Measurements from ENCODE around the gene GIT1. TPM values are rescaled to one million over a fixed set of nuclear protein-coding genes. Genes with fewer than 3 reads are reported as not detected.
A peak's percentile ranks its signal among the peaks of the same experiment; 100 is the strongest.

Gene GIT1, protein sequence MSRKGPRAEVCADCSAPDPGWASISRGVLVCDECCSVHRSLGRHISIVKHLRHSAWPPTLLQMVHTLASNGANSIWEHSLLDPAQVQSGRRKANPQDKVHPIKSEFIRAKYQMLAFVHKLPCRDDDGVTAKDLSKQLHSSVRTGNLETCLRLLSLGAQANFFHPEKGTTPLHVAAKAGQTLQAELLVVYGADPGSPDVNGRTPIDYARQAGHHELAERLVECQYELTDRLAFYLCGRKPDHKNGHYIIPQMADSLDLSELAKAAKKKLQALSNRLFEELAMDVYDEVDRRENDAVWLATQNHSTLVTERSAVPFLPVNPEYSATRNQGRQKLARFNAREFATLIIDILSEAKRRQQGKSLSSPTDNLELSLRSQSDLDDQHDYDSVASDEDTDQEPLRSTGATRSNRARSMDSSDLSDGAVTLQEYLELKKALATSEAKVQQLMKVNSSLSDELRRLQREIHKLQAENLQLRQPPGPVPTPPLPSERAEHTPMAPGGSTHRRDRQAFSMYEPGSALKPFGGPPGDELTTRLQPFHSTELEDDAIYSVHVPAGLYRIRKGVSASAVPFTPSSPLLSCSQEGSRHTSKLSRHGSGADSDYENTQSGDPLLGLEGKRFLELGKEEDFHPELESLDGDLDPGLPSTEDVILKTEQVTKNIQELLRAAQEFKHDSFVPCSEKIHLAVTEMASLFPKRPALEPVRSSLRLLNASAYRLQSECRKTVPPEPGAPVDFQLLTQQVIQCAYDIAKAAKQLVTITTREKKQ
- 64.7 and 71.2 TPM in 2 replicates for total RNA-seq
- polyA plus RNA-seq (2012) = 37.5 TPM

DNA sequence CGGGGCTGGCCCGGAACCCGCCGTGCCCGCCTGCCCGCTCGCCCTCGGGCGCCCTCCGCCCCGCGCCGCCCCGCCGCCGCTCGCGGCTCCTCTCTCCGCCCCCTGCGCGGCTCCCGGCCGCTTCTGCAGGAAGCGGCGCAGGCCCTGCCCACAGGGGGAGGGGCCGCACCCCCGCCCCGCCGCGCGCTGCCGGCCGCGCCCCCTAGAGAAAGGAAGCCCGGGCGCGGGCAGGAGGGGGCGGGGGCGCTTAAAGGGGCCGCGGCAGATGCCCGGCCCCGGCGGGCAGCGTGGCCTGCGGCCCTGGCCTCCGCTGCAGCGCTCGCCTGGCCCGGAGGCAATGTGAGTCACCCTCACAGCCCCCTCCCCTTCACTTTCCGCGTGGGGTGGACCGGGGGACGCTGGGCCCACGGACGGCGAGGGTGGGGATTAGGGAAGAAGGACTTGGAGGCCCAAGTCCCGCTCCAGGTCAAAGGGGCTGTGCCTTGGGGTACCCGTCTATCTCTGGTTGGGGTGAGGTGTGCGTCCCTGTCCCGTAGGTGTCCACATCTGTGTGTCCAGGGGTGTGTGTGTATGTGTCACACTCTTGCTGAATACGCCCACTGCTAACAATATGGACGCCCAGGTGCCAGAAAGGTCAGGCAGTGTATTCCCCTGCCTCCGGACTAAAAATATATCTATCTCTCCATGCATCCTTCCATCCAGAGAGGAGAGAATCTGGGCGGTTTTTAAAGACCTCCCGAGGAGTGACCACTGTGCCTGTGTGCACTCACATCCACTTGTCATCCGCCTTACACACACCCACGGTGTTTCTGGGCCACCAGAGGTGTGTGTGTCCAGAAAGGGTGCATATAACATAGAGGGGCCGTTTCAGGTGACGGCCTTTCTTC is at the start of gene GIT1:
Gene GIT1, minus strand, starts transcription at position 125 of the 887 bp plus-strand sequence. CDS start 270 bp downstream, outside the sequence.
- peak; percentile 90 for DNase-seq (ENCODE audit: low read depth)

DNA sequence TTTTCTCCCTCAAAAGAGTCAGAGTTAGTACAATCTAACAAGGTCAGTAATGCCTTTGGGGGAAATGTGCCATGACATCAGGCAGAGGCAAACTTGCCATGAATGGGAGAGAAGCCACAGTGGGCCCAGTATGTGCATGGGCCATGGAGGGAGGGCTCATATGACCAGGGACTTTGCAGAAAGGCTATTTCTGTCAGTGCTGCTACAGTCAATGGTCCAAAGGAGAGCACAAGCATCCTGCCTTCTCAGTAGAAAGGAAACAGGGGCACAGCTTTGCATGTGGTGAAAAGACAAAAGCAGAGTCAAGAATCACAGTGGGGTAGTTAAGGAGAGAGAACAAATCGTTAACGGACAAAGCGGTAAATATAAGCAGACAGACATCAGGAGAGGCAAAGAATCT is 44.4 kb upstream of the GIT1 start:
- no peak for DNase-seq (ENCODE audit: low read depth)

DNA sequence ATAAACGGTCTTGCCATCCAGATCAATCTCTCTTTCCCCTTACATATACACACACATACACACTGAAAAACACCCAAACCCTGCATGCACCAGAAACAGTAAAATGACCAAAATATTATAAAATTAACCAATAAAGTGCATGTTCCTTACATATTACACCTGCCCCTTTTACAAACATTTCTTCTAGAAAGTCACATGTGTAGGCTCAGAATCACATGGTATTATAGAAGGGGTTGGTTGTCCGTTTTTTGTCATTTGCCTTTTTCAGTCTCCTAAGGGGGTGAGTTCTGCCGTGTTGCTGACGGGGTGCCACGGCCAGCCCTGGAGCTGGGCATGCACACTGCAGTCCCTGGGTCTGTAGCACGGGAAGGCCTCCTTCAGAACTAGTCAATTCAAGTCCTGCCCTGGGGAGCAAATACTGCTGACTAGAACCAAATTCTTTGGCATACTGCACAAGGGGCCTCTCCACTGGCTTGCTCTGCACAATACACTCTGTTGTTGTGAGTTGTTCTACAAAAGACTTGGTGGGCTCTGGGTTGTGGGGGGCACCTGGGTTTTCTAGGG is 41.3 kb upstream of the GIT1 start:
- DNase-seq (ENCODE audit: low read depth) = no peak

DNA sequence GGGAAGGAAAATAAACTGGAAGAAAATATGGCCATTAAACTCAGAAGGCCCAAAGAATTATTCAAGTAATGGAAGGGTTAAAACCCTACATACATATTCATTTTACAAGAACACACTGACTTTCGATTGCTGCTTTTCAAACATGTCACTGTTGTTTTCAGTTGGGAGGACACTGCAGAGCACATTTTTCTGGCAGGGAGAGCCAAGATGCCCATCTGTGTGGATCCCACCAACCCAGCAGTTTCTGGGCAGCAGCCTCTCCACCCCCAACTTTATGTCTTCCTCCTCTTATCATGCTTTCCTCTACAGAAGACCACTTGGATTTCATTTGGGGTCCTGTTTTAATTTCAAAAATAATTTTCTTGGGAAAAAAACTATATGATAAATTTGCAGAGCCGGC is 40.4 kb upstream of the GIT1 start:
- no peak for DNase-seq (ENCODE audit: low read depth)

DNA sequence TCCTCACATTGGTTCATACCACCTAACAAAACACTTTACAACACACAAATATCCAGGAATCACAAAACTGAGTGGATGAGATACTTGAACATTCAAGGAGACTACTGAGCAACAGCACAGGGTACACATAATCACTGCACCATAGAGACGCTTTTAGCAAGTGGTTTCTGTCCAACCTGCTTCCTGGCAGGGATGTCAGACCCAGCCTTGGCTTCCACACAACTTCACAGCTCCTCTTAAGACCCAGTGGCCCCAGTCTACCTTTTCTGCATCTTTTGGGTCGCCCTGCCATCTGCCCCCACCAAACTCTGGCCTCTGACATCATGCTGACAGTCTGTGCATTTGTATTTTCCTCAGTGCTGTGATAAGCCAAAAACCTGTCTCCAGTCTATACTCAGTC is 39.2 kb upstream of the GIT1 start:
- no peak for DNase-seq (ENCODE audit: low read depth)

DNA sequence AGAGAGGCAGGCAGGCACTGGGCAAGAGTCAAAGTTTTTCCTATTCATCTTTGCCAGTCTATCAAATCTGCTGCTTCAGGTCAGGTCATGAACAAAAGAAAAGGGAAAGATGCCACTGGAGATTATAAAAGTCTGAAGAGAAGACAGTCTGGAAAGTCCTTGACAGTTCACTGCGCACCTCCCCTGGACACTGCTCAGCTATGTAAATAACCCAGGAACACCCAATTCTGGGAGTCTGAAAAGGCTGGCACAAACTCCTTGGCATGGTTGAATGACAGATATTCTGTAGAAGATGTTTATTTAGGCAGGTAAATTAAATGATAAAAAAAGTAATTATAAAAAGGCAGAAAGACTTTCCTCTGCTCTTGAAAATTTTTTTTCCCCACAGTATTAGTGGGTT is 38.5 kb upstream of the GIT1 start:
- no peak for DNase-seq (ENCODE audit: low read depth)

DNA sequence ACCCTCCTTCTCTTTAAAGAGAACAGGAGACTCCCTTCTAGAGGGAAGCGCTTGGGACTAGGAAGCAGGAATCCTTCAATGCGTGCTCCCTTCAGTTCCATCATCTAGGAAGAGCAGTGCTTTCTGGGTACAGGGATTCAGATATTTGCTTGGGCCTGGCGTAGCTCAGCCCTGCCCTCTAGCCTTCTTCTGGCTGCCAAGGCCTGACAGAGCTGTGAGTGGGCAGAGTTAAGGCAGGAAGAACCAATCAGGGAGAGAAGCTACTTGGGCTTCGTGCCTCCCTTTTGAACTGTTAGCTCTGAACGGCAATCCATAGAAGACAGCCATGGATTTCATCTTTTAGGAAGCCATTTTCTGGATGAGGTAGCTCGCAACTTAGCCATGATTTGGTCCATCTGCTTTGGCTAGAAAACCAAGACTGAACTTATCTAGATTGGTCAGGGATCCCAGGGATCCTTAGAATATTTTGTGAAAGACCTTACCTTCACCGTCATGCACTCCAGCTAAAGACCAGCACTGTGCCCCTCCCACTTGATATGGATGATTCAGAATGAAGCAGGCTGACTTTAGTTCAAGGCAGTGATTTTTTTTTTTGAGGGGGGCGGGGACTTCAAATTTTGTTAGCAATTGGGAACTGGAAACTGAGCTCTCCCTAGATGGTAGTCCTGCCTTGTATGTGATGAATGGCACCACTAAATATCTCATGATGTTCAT is 35.7 kb upstream of the GIT1 start:
- peak; percentile 47 for DNase-seq (ENCODE audit: low read depth)

DNA sequence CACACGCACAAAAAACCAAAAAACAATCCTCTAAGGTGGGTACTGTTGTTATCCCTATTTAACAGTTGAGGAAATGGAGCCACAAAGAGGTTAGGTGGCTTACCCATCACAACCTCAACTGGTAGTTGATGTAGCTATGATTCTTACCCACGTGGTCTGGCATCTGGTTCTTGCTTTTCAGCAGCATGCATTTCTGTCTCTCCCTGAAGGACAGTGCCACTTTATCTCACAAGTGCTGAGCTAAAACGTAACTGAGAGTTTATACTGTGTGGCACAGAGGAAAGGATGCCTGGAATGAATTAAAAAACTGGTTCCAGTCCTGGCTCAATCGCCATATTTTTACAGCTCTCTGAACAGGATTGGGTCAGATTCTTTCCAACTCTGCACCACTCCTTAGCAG is 35.1 kb upstream of the GIT1 start:
- no peak for DNase-seq (ENCODE audit: low read depth)

DNA sequence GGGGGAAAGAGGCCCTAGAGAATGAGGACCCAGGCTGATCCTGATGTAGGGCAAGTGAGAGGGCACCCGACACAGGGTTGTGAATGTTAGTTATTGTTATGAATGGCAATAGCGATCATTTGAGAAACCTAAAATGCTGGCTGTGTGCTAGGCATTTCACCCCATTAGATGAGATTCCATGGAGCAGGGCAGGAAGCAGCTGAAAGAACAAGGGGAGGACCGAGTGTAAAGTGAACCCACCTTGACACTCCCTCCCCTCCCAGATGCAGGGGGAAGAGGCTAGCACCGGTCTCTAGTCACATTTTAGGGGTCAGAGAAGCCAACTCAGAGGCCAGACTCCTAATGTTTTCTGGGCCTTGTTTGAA is 33.8 kb upstream of the GIT1 start:
- no peak for DNase-seq (ENCODE audit: low read depth)

DNA sequence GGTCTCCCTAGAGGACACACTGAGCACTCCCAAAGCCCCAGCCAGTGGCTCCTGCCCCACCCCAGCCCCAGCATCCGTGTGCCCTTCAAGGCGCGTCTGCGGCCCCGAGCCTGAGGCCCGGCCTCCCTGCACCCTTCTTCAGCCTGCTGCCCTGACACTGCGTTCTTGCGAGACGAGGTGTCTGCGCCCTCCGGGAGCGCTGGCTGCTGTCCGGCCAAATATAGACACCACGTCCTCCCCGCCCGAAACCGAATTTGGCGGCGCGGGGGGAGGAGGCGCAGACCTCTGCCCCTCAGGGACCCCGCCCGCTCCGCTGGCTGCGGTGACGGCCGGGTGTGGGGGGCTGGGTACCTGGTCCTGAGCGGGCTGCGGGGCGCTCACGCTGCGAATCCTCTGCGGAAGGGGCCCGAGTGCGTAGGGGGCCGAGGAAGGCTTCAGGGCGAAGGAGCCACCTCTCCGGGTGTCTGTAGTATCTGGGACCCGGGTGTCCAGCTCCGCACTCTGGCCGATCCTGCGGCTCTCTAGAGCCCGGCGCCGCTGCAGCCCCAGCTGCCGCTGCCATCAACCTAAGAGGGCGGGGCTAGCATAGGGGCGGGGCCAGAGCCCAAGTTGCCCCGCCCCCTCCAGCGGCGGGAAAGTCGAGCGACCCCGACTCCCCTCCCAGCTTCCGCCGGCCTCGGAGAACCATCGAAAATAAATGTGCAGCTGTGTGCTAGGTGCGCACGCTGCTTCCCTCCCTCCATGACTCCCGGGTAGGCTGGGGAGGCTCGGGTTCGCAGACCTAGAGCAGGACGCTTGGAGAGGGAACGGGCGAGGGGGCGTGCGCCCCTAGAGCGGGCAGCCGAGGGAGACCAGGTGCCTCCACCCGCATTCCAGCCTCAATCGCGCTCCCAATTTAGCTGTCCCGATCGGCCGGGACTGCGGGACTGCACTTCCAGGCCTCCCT is 33.2 kb upstream of the GIT1 start, which contains the start of gene CORO6:
Gene CORO6, minus strand, starts transcription at position 576 of the 946 bp plus-strand sequence. CDS start 1,491 bp downstream, outside the sequence.
- peak; percentile 87 for DNase-seq (ENCODE audit: low read depth)

DNA sequence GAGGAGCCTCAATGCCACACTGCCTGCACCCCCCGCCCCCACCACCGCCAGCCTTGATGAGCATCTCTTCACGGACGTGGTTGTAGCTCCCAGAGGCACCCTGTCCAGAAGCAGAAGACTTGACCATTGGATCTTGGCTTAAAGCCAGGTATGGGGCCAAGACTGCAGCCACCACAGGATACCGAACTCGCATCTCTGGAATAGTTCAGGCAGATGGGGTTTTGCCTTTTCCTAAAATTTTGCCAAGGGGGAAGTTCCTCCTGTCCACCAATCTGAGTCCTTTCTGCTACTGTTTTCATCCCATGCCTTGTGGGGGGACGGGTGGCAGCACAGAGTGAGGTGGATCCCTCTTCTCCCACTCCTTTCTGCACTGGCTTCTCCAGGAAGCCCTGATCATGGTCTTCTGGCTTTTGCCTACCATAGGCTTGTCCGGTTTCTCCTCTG is 32.3 kb upstream of the GIT1 start:
- DNase-seq (ENCODE audit: low read depth) = peak; percentile 89

DNA sequence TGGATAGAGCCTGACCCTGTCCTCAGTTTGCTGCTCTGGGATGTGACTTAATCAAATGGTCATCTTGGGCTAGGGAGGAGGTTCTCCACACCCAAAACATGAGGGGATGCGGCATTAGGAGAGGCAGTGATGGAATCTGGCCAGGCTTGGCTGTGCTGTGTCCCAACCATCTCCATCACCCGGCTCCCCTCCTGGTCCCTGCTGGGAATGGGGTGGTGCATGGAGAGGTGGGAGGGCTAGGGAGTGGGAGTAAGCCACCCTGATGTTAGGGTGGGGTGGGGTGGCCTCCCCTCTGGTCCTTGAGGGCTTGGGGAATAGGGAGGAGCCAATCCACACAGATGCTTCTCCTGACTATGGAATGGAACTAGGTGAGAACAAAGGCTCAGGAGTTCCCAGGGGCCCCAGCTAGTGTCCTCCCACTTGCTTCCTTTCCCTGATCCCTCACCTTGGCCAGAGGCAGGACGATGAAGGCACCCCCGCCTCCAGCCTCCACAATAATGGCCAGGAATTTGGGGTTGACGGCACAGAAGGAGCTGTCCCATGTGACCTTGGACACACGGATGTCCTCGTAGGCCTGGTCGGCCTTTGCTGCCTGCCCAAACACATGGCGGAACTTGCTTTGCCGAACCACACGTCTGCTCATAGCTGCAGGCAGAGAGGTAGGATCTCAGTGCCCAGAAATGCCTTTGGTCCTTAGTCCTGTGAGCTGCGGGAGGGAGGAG is 31.5 kb upstream of the GIT1 start:
- no peak for DNase-seq (ENCODE audit: low read depth)

DNA sequence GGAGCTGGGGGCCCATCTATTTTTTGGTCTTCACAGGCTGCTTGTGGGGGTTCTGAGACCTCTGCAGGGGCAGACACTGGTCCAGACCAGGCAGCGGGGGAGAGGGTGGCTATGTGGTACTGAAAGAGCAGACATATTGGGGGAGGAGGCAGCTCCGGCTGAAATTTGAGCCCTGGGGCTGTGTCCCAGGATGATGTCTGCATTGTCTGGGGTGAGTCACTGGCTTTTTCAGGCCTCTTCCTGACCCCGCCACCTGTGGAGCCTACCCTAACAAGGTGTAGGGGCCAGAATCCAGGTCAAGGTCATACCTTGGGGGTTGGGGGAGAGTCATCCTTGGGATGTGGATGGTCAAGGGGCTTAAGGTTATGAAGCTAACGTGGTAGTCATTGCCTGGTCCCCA is 30.8 kb upstream of the GIT1 start:
- DNase-seq (ENCODE audit: low read depth) = peak; percentile 78

DNA sequence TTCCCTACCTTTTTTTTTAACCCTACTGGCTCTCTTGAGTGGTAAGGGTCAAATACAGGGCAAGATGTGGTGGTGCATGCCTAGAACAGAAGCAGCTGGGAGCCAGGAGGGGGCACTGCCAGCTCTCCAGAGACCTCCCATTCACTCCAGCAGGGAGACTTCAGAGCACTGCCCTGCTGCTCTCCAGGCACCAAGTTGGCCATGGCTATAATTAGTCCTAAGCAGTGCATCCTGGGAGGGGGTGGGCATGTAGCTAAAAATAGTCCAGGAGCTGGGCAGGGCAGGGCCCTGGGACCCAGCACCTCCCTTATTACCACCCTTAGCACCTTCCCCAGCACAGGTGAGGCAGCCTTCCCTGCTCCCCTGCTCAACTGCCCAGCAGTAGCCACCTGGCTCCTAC is 29.8 kb upstream of the GIT1 start:
- peak; percentile 93 for DNase-seq (ENCODE audit: low read depth)

DNA sequence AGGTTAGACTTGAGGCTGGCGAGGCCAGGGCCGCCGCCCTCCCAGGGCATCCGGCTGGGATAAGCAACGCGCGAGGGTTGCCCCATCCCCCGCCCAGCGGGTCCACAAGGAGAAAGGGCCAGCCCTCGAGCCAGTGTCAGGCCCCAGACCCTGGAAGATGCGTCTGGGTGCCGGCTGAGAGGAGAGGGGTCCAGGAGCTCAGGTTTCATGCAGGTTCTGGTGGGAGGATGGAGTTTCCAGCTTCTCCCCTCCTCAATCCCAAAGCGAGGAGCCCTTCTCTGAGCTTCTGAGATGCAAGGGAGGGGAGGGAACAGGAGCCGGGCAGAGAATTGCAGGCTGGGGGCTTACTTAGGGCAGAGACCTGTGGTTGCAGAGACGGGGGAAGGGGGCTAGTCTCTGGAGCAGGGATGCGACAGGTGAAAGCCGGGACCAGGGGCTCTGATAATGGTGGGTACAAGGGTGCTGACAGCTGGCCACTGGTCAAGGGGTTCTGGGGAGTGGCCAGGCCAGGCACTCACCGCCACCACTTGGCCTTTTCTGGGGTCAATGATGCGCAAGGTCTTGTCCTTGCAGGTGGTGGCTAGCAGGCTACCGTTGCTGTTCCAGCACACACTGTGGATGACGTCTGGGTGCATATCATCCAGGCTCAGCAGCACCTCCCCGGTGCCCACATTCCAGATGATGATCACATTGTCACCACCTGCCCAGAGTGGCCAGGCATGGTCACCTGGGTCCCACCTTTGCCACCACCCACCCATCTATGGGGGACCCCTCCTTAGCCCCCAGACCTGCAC is 29.0 kb upstream of the GIT1 start:
- no peak for DNase-seq (ENCODE audit: low read depth)

DNA sequence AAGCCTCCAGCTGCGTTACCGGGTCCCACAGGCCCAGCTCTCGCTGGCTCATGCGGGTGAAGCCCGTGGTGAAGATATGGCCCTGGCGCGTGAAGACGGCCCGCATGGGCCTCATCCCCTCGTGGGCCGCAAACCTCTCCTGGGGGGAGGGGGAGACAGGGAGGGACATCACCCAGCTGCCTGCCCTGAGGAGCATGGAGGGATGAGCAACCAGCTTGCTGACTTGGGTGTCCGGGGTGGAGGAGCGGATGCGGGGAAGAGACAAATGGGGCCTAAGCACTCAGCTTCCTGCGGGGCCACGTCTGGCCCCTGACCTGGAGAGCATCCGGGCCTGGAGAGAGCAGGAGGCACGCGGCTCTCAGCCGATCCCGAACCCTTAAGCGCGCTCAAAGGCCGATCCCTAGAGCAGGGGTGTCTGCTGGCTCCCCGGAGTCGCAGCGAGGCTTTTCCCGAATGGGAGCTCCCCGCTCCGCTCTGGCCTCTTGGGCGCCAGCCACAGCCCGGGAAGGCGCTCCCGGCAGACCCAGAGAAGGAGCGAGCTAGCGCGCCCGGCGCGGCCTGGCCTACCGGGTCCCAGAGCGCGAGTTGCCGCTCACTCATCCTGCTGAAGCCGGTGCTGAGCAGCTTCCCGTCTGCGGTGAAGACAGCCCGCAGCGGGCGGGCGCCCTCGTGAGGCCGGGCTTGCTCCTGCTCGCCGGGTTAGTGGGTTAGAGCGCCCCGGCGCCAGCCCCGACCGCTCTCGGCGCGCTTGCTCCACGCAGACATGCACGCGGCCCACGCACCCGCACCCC is 28.2 kb upstream of the GIT1 start:
- no peak for DNase-seq (ENCODE audit: low read depth)

DNA sequence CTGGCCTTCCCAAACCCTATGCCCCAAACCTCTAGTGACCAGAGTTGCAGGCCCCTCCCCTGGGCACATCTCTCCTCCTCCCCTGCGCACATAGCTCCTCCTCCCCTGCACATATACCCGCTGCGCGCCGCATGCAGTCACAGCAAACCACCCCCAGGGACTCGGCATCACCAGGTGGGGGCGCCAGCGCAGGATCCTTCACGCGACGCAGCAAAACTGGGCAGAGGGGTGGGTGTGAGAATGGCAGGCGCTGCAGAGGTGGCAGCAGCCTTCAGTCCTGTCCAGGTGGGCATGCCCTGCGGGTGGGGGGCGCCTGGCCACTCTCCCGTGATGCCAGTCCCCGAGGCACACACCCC is 27.7 kb upstream of the GIT1 start:
- DNase-seq (ENCODE audit: low read depth) = no peak

Data from myocyte (in vitro differentiated cells).